ENCODE measurements around the gene ADAT1. TPM values are rescaled to one million over a fixed set of nuclear protein-coding genes. Genes with fewer than 3 reads are reported as not detected.
A peak's percentile ranks its signal among the peaks of the same experiment; 100 is the strongest.

The ADAT1 gene
- total RNA-seq, 6 experiments from 2014 or later, result 48.3 to 61.2 (median 55.0) TPM

DNA sequence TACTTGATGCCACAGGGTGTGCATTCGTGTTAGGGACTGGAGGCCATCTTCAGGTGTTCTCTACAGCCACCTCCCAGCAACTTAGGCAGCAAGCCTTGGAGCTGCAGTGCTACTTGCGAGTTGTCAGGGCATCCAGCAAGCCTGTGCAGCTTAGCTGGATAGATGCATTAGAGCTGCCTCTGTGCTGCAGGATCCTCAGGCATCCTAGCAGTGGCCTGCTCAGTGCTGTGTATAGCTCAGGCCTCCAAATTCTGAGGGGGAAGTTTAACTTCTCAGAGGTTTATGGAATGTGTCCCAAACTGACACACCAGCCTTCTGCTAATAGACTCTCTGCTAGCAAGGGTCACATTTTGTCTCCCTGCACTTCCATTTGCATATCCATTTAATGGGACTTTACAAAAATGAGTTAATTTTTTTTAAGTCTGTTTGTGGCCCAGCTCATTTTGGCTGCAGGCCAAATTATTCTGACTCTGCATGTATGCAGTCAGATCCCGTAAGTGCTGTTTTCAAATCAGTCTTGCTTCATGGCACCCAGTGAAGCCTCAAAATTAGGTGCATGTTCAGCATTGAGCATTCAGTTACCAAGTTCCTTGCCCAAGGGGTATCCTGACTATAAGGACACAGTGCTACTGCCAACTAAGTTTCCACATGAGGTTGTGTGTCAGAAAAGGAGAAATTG lies 50.1 kb downstream of the ADAT1 start:
- no peak overlapping the region for H3K27ac Mint-ChIP-seq
- no peaks in the 10 kb centered on the region for H3K27me3 Mint-ChIP-seq (ENCODE audit: insufficient read depth)
- H3K36me3 Mint-ChIP-seq (ENCODE audit: low read depth), result peaks cover 15% of the 10 kb centered on the region; the same call in 1 of the 2 replicates
- no peaks in the 10 kb centered on the region; the same call in 1 of the 2 replicates for H3K4me1 Mint-ChIP-seq (ENCODE audit: low read depth)
- no peaks in the 10 kb centered on the region for H3K9me3 Mint-ChIP-seq
- no peak overlapping the region for H3K4me3 Mint-ChIP-seq
- no peak for TF ChIP-seq CTCF (IDR thresholded peaks at IDR 0.05)
- DNase-seq, result no peak

DNA sequence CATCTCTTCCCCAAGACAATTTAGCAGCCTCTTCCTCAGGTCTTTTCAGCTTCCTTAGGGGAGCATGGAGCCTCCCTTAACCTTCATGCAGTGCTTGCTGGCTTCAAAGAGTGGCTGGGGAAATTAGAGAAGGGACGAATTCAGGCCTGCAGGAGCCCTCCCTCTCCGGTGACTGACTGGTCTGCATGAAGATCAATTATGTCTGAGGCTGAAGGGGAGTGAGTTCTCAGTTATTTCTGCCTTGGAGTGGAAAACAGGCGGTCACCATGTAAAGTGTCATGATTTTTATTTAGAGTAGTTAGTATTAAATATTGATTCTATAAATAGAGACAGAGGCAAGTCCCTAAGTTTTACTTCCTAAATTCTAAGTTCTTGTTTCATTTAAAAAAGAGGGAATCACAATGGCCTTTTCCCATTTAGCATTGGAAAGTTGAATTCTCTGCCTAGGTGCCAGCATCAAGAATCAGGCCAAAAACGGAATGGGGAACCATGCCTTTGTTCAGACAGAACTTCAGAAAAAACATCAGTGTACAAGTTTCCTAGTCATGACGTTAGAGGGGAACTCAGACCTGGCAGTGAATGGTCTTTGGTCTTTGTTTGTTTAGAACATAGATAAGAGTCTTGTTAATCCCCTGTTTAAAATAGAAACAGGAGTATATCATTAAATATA lies 52.5 kb downstream of the ADAT1 start:
- peaks cover 22% of the 10 kb centered on the region; the same call in 1 of the 2 replicates for H3K36me3 Mint-ChIP-seq (ENCODE audit: low read depth)
- no peaks in the 10 kb centered on the region for H3K27me3 Mint-ChIP-seq (ENCODE audit: insufficient read depth)
- TF ChIP-seq CTCF (IDR thresholded peaks at IDR 0.05), result no peak
- no peak for DNase-seq
- no peaks in the 10 kb centered on the region for H3K9me3 Mint-ChIP-seq
- no peak overlapping the region for H3K4me3 Mint-ChIP-seq
- no peak overlapping the region for H3K27ac Mint-ChIP-seq
- peaks cover 15% of the 10 kb centered on the region for H3K4me1 Mint-ChIP-seq (ENCODE audit: low read depth)

GRCh38 chr16:75567911-75568310 lies 55.2 kb downstream of the ADAT1 start:
- no peak for TF ChIP-seq CTCF (IDR thresholded peaks at IDR 0.05)
- no peaks in the 10 kb centered on the region for H3K9me3 Mint-ChIP-seq
- peaks cover 3% of the 10 kb centered on the region for H3K27me3 Mint-ChIP-seq (ENCODE audit: insufficient read depth)
- no peak for DNase-seq
- H3K27ac Mint-ChIP-seq, result no peak overlapping the region
- peaks cover 22% of the 10 kb centered on the region; the same call in 1 of the 2 replicates for H3K36me3 Mint-ChIP-seq (ENCODE audit: low read depth)
- peak overlapping the region; percentile 94; the same call in 1 of the 2 replicates for H3K4me3 Mint-ChIP-seq
- peaks cover 24% of the 10 kb centered on the region for H3K4me1 Mint-ChIP-seq (ENCODE audit: low read depth)

DNA sequence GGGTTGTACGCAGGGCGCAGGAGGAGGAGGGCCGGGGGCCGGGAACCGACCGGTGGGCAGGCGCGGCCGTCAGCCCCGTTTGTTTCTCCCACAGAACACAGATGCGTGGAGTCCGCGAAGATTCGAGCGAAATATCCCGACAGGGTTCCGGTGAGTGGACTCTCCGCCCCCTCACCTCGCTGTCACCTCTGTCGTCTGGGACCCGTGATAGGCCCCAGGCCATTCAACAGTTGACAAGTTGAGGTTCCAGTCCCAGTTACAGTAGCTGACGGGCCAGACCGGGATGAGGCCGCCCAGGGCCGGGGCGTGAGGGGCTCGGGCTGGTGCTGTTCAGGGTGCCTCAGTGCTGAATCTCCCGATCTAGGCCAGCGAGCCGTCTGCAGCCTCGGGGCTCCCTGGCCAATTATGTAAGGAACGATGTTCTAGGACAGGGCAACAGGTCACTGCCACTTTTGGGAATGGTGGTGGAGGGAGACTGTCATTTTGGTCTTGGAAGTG lies 56.3 kb downstream of the ADAT1 start:
- Mint-ChIP-seq H3K4me1 (ENCODE audit: low read depth) (peaks cover 24% of the 10 kb centered on the region), H3K4me3 (peak overlapping the region; percentile 94), H3K36me3 (ENCODE audit: low read depth) (peaks cover 15% of the 10 kb centered on the region; the same call in 1 of the 2 replicates), H3K27me3 (ENCODE audit: insufficient read depth) (peaks cover 3% of the 10 kb centered on the region), H3K27ac (no peak overlapping the region), H3K9me3 (no peaks in the 10 kb centered on the region)
- TF ChIP-seq CTCF (IDR thresholded peaks at IDR 0.05), result no peak
- no peak for DNase-seq

GRCh38 chr16:75566040-75566757 lies 56.9 kb downstream of the ADAT1 start, which contains the start of gene GABARAPL2:
Gene GABARAPL2, plus strand, starts transcription at chr16:75566379. Its CDS starts 108 bp downstream, at chr16:75566487.
- Mint-ChIP-seq H3K4me3 (peak within 1 kb of the TSS; percentile 94), H3K4me1 (ENCODE audit: low read depth) (peaks cover 24% of the 10 kb centered on the region), H3K9me3 (no peaks in the 10 kb centered on the region), H3K27me3 (ENCODE audit: insufficient read depth) (peaks cover 3% of the 10 kb centered on the region), H3K36me3 (ENCODE audit: low read depth) (peaks cover 15% of the 10 kb centered on the region; the same call in 1 of the 2 replicates), H3K27ac (peak within 1 kb of the TSS; percentile 77)
- TF ChIP-seq CTCF (IDR thresholded peaks at IDR 0.05), result no peak
- DNase-seq, result peak; percentile 48
